22Rv1 (cell line): Measurements from ENCODE around the gene LRSAM1.

ENCODE experiments used
- CTCF ChIP-seq: fragments of 450-650 bp; IDR thresholded peaks from 2 replicates; pipeline ENCODE4 v1.5.1; 2017; ENCODE audit warnings: mild to moderate bottlenecking
- ZFX ChIP-seq: fragments of 450-650 bp; IDR thresholded peaks from 2 replicates; pipeline ENCODE4 v1.6.1; 2017; ENCODE audit warnings: antibody characterized with exemption, borderline replicate concordance

DNA sequence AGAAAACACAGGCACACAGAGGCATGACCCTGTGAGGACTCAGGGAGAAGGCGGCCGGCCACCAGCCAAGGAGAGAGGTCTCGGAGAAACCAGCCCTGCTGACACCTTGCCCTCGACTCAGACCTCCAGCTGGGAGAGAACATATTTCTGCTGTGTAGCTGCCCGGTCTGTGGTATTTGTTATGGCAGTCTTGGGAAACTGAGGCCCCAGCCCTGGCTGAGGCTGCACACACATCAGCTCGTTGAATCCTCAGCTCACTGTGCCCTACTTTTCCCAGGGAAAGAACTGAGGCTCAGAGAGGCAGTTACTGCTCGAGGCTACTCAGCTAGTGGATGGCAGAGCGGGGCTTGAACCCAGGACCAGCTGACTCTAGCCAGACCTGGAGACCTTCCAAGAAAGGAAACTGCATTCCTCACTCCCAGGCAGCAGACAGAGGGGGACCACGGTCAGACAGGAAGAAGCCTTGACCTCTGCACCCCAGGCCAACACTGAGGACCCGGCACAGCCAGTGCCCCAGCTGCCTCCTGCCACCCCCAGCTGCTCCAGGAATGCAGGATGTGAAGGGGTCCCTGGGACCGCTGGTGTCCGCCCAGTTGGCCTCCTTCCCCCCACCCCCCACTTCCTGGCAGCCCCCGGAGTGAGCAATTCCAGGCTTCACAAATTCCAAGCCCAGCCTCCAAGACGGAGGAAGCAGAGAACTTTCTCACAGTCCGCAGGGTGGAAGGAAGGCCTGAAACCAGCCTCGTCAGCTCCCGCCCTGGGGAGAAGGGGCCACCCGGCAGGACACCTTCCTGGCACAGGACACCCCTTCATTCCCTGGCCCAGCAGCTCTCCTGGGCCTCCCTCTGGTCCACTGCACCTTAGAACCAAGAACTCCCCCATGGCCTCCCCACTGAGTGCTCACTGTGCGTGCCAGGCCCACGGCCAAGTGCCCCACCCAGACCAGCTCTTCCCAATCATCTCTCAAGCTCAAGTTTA is 69.9 kb downstream of the LRSAM1 start:
- TF ChIP-seq CTCF = no peak
- TF ChIP-seq ZFX = no peak
